ENCODE results near the gene MACROD2.

GRCh38 chr20:14284443-14284842, 289.1 kb downstream of the MACROD2 start:
- TF ChIP-seq CTCF (IDR thresholded peaks at IDR 0.05) = no peak
- TF ChIP-seq POLR2A (IDR thresholded peaks at IDR 0.05) = no peak
